Glutamatergic neuron (in vitro differentiated cells): Measurements from ENCODE around the gene MBTPS2. TPM values are rescaled to one million over a fixed set of nuclear protein-coding genes. Genes with fewer than 3 reads are reported as not detected.

Experiments used
- DNase-seq: peaks from one replicate; pipeline ENCODE4 v3.0.0; 2022
- H3K27ac Mint-ChIP-seq: one replicate; pipeline ENCODE4 v1.8.0; 2020; ENCODE audit warnings: mild to moderate bottlenecking, mixed read lengths, inconsistent platforms; ENCODE audit not compliant: unreplicated experiment
- H3K27me3 Mint-ChIP-seq: one replicate; pipeline ENCODE4 v1.8.0; 2020; ENCODE audit warnings: mild to moderate bottlenecking, moderate library complexity, mixed read lengths, inconsistent platforms; ENCODE audit not compliant: unreplicated experiment
- H3K36me3 Mint-ChIP-seq: one replicate; pipeline ENCODE4 v1.8.0; 2020; ENCODE audit warnings: mild to moderate bottlenecking, mixed read lengths, inconsistent platforms; ENCODE audit not compliant: unreplicated experiment
- H3K4me1 Mint-ChIP-seq: one replicate; pipeline ENCODE4 v1.8.0; 2020; ENCODE audit warnings: mild to moderate bottlenecking, low read depth, mixed read lengths, inconsistent platforms; ENCODE audit not compliant: unreplicated experiment
- H3K4me3 Mint-ChIP-seq: one replicate; pipeline ENCODE4 v1.8.0; 2020; ENCODE audit warnings: mild to moderate bottlenecking, mixed read lengths, inconsistent platforms; ENCODE audit not compliant: unreplicated experiment
- H3K9me3 Mint-ChIP-seq: one replicate; pipeline ENCODE4 v1.8.0; 2020; ENCODE audit warnings: mild to moderate bottlenecking, moderate library complexity, mixed read lengths, inconsistent platforms; ENCODE audit not compliant: unreplicated experiment
- CTCF ChIP-seq: fragments of 200-600 bp; sonication (generic); IDR thresholded peaks from one replicate; pipeline ENCODE4 v1.5.0; 2021; ENCODE audit not compliant: partially characterized antibody, unreplicated experiment
- total RNA-seq: library from RNA; stranded (reverse); fragmentation: NEBNext Ultra II Directional; extraction: Animal tissue kit (Norgen Biotek cat#: 25700); gene quantifications from one replicate; pipeline ENCODE4 v1.2.1, GENCODE V29; 2021; ENCODE audit not compliant: unreplicated experiment

MBTPS2 gene
- total RNA-seq, 1 donor from 2014 or later, result 22.3 TPM

GRCh38 chrX:21926527-21927278 lies 87.3 kb downstream of the MBTPS2 start:
- TF ChIP-seq CTCF, result no peak
- Mint-ChIP-seq H3K36me3 (no peaks in the 10 kb centered on the region), H3K27me3 (peaks cover 1% of the 10 kb centered on the region), H3K27ac (no peak overlapping the region), H3K4me1 (no peaks in the 10 kb centered on the region), H3K4me3 (no peak overlapping the region), H3K9me3 (no peaks in the 10 kb centered on the region)
- no peak for DNase-seq

DNA sequence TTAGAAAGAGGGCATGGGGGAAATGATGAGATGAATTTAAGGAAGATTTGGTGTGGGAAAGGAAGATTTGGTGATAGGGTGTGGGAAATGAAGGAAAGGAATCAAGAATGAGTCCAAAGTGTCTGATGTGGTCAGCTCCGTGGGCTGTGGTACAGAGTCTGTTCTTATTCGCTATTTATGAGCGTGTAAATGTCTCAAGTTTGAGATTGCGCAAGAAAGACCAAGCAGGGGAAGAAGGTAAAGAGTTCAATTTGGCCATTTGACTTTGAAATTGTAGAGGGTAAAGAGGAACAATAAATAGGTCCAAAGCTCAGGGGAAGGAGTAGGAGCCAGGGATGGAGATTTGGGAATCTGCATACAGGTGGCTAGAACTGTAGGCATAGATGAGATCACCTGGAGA lies 89.8 kb downstream of the MBTPS2 start:
- DNase-seq, result no peak
- H3K27me3 Mint-ChIP-seq, result peaks cover 1% of the 10 kb centered on the region
- no peak for TF ChIP-seq CTCF

DNA sequence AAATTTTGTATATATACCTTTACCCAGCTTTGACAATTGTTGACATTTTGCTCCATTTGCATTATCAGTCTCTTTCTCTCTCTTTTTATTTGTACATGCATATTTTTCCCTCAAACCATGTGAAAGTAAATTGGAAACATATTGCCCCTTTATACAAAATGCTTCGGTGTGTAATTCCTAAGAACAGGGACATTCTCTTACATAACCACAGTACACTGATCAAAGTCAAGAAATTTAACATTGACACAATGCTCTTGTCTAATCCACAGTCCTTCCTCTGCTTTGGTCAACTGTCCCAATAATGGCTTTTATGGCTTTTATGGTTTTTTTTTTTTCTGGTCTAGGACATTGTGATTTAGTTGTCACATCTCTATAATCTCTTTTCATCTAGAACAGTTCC lies 91.6 kb downstream of the MBTPS2 start:
- Mint-ChIP-seq H3K36me3 (no peaks in the 10 kb centered on the region), H3K4me1 (no peaks in the 10 kb centered on the region), H3K4me3 (no peak overlapping the region), H3K27ac (no peak overlapping the region), H3K27me3 (peaks cover 1% of the 10 kb centered on the region), H3K9me3 (no peaks in the 10 kb centered on the region)
- no peak for DNase-seq
- TF ChIP-seq CTCF, result no peak

More for the DNA sequence above, 89.8 kb downstream of the MBTPS2 start:
- H3K36me3 Mint-ChIP-seq, result no peaks in the 10 kb centered on the region
- H3K9me3 Mint-ChIP-seq, result no peaks in the 10 kb centered on the region
- no peaks in the 10 kb centered on the region for H3K4me1 Mint-ChIP-seq
- no peak overlapping the region for H3K27ac Mint-ChIP-seq
- no peak overlapping the region for H3K4me3 Mint-ChIP-seq

DNA sequence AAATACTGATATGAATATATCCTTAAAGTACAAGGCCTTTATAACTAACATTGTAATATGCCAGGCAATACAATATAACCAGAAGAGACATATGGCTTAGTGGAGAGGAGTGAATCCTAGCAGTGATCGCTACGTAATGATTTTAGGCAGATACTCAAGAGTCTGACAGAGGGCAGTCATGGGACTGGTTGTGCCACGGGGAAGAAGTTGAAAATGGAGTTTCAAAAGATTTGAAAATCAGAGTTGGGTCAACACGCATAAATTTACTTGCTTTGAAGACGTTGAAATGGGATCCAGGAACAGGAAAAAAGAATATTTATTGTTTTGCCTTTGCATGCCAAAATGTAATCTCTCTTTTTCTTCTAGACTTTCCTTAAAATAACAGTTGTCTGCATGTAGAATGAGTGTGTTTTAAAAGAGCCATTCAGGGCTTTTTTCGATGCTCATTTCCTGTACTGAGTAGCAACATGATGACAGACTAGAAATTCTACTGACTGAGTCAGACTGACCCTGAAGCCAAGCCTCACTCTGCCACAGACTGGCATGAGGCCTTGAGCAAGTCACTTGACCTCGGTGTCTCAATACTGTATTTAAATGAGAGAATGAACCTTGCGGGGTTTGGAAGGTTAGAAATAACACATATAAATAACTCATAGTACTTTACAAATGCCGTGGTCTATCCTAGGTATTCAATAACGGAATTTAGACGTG lies 93.0 kb downstream of the MBTPS2 start:
- no peak for DNase-seq
- Mint-ChIP-seq H3K27ac (no peak overlapping the region), H3K36me3 (no peaks in the 10 kb centered on the region), H3K27me3 (peaks cover 3% of the 10 kb centered on the region), H3K9me3 (no peaks in the 10 kb centered on the region), H3K4me3 (no peak overlapping the region), H3K4me1 (no peaks in the 10 kb centered on the region)
- TF ChIP-seq CTCF, result no peak

DNA sequence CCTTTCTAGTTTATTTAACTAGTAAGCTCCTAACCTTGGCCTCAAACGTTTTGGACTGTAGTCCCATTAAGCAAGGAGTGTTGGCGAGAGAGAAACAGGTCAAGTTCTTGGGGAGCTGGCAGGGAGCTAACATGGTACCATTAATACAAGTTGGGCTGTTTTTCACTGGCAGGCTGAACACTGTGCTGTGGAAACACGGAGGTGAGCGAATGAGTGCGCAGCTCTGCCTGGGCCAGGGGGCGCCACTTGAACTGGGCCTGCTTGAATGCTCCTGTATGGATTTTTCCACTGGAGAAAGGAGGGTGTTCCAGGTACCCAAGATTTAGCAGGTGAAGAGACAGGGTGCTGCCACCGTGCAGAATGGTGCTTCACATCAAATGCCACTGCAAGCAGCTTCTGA lies 93.7 kb downstream of the MBTPS2 start:
- Mint-ChIP-seq H3K27ac (no peak overlapping the region), H3K36me3 (no peaks in the 10 kb centered on the region), H3K27me3 (peaks cover 3% of the 10 kb centered on the region), H3K9me3 (no peaks in the 10 kb centered on the region), H3K4me1 (no peaks in the 10 kb centered on the region), H3K4me3 (no peak overlapping the region)
- no peak for DNase-seq
- TF ChIP-seq CTCF, result no peak
